Ascending aorta (tissue), 2 donors: Measurements from ENCODE around the gene GMEB2. TPM values are rescaled to one million over a fixed set of nuclear protein-coding genes. Genes with fewer than 3 reads are reported as not detected.
"Not testable (repeated sequence)": the region's sequence is repeated elsewhere in the genome, so short reads cannot be mapped to it uniquely, and the experiment has no call there.

ENCODE experiments used
- DNase-seq, 2 donors: peaks; one replicate each; pipeline ENCODE4 v3.0.0-alpha.2; 2019; ENCODE audit warnings: low spot score in 2 of 2
- H3K27ac ChIP-seq, 2 donors: fragments of 200-600 bp; sonication (generic); one replicate each; pipeline ENCODE4 v1.5.1; 2016 to 2017; ENCODE audit warnings: mild to moderate bottlenecking in 1 of 2
- H3K27me3 ChIP-seq: fragments of 200-600 bp; sonication (generic); one replicate; pipeline ENCODE4 v1.5.1; 2017
- H3K36me3 ChIP-seq, 2 donors: fragments of 200-600 bp; sonication (generic); one replicate each; pipeline ENCODE4 v1.5.1; 2016
- H3K4me1 ChIP-seq, 2 donors: fragments of 200-600 bp; sonication (generic); one replicate each; pipeline ENCODE4 v1.5.1; 2016 to 2017; ENCODE audit warnings: mild to moderate bottlenecking in 1 of 2
- H3K4me3 ChIP-seq, 2 donors: fragments of 200-600 bp; sonication (generic); one replicate each; pipeline ENCODE4 v1.5.1; 2016 to 2017; ENCODE audit warnings: mild to moderate bottlenecking in 1 of 2
- H3K9me3 ChIP-seq, 2 donors: fragments of 200-600 bp; sonication (generic); one replicate each; pipeline ENCODE4 v1.5.1; 2016
- CTCF ChIP-seq, 3 experiments: fragments of 200-600 bp in 2 of 3; fragments of 450-650 bp in 1 of 3; sonication (generic) in 2 of 3; IDR thresholded peaks; one replicate each; pipeline ENCODE4 v1.5.1; 2016 to 2019; ENCODE audit warnings: antibody characterized with exemption in 3 of 3, mild to moderate bottlenecking in 1 of 3, moderate library complexity in 1 of 3
- intact Hi-C: fragments of 100-400 bp; cut with DNase I; formaldehyde crosslinking; loops from one replicate; pipeline ENCODE4 v1.15.1; 2023
- total RNA-seq: library from RNA; depleted of rRNA; stranded (reverse); fragments of >200 nt; gene quantifications from one replicate; pipeline ENCODE4 v1.1.0, GENCODE V29; 2016

GMEB2 gene
- total RNA-seq: 14.0 TPM

GRCh38 chr20:63626424-63627128 lies at the start of gene GMEB2:
GMEB2 (minus strand) TSS chr20:63627101; CDS start chr20:63619397, 7,704 bp downstream.
- Histone ChIP-seq H3K4me3 (peak within 1 kb of the TSS; percentile 88 to 100), H3K36me3 (no peaks in the 10 kb centered on the region), H3K9me3 (no peaks in the 10 kb centered on the region), H3K27me3 (no peaks in the 10 kb centered on the region), H3K4me1 (peaks cover 6 to 7% of the 10 kb centered on the region in 2 donors), H3K27ac (peak within 1 kb of the TSS; percentile 98)
- intact Hi-C loops: loop anchor here (1.0 to 10.0 kb wide), 8 partner anchors 32 to 436 kb away; partner anchors contain the start of genes DNAJC5, HELZ2, LIME1 and RTEL1
- TF ChIP-seq CTCF (IDR thresholded peaks at IDR 0.05): no peak
- peak in 1 of 2 donors; percentile 76 for DNase-seq

GRCh38 chr20:63675681-63676368 lies 48.9 kb upstream of the GMEB2 start:
- H3K27me3 ChIP-seq: no peaks in the 10 kb centered on the region

GRCh38 chr20:63673951-63674350 lies 47.0 kb upstream of the GMEB2 start:
- intact Hi-C loops: no loop called here
- H3K4me1 ChIP-seq: no peaks in the 10 kb centered on the region
- H3K4me3 ChIP-seq: no peak overlapping the region
- H3K9me3 ChIP-seq: no peaks in the 10 kb centered on the region
- no peak for DNase-seq
- H3K36me3 ChIP-seq: peaks cover 55 to 56% of the 10 kb centered on the region in 2 donors
- TF ChIP-seq CTCF (IDR thresholded peaks at IDR 0.05): no peak
- H3K27ac ChIP-seq: no peak overlapping the region
- H3K27me3 ChIP-seq: no peaks in the 10 kb centered on the region

More at GRCh38 chr20:63675681-63676368, 48.9 kb upstream of the GMEB2 start:
- H3K4me1 ChIP-seq: no peaks in the 10 kb centered on the region
- H3K27ac ChIP-seq: no peak overlapping the region
- no peaks in the 10 kb centered on the region for H3K9me3 ChIP-seq
- DNase-seq: no peak
- peaks cover 55 to 65% of the 10 kb centered on the region in 2 donors for H3K36me3 ChIP-seq
- H3K4me3 ChIP-seq: no peak overlapping the region
- no peak for TF ChIP-seq CTCF (IDR thresholded peaks at IDR 0.05)
- intact Hi-C loops: no loop called here

- H3K4me1 ChIP-seq: no peaks in the 10 kb centered on the region
- no peaks in the 10 kb centered on the region for H3K9me3 ChIP-seq
- H3K36me3 ChIP-seq: peaks cover 56 to 66% of the 10 kb centered on the region in 2 donors
- no peak overlapping the region for H3K4me3 ChIP-seq
- H3K27me3 ChIP-seq: no peaks in the 10 kb centered on the region
- H3K27ac ChIP-seq: no peak overlapping the region
- no peak for TF ChIP-seq CTCF (IDR thresholded peaks at IDR 0.05)
- intact Hi-C loops: no loop called here
- no peak for DNase-seq
Measured at GRCh38 chr20:63672666-63673065, 45.8 kb upstream of the GMEB2 start.

GRCh38 chr20:63671695-63672094 lies 44.8 kb upstream of the GMEB2 start:
- intact Hi-C loops, DNase-seq, H3K4me3 ChIP-seq, H3K27me3 ChIP-seq, H3K4me1 ChIP-seq, H3K9me3 ChIP-seq, H3K27ac ChIP-seq: not testable (repeated sequence)
- peaks cover 59 to 71% of the 10 kb centered on the region in 2 donors for H3K36me3 ChIP-seq

- H3K36me3 ChIP-seq: peaks cover 51 to 53% of the 10 kb centered on the region in 2 donors
- H3K9me3 ChIP-seq: no peaks in the 10 kb centered on the region
- intact Hi-C loops: no loop called here
- H3K27ac ChIP-seq: no peak overlapping the region
- no peak for TF ChIP-seq CTCF (IDR thresholded peaks at IDR 0.05)
- DNase-seq: no peak
- H3K4me1 ChIP-seq: no peaks in the 10 kb centered on the region
- H3K4me3 ChIP-seq: no peak overlapping the region
- H3K27me3 ChIP-seq: no peaks in the 10 kb centered on the region
Measured at GRCh38 chr20:63668351-63668750, 41.5 kb upstream of the GMEB2 start.
